Fibroblast of lung (primary cell): ENCODE results near the gene BRINP2.

ENCODE experiments used
- EZH2 ChIP-seq: IDR thresholded peaks from 2 replicates; pipeline ENCODE4 v1.5.1; 2012; ENCODE audit warnings: low read length, control low read depth, mild to moderate bottlenecking; ENCODE audit errors: missing control alignments
- TF ChIP-seq, protein P1 (sequence below), 2 donors: IDR thresholded peaks in 1 of 2; conservative IDR thresholded peaks in 1 of 2; 1 replicate in 1 of 2; 2 replicates in 1 of 2; pipeline ENCODE4 v1.5.1; 2011 to 2012; ENCODE audit warnings: low read length in 2 of 2, control low read depth in 1 of 2, inconsistent platforms in 1 of 2, low read depth in 1 of 2, mild to moderate bottlenecking in 1 of 2

DNA sequence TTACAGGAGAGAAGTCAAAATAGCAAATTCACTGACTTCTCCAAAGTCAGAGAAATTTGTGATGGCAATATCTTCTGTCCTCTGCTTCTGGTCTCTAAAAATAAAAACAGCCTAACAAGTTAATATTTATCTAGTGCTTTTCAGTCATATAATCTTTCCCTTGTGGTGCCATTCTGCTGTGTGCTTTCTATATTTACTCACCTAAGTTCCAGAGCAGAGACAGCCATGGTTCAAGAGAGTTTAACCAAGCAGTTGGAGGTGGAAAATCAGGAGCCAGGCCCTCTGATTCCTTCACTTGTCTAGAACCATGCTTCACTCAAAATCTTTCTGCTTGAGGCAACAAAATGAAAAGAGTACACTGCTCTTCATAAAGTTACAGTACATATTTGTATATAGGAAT is 39.3 kb downstream of the BRINP2 start:
- TF ChIP-seq, protein P1, sequence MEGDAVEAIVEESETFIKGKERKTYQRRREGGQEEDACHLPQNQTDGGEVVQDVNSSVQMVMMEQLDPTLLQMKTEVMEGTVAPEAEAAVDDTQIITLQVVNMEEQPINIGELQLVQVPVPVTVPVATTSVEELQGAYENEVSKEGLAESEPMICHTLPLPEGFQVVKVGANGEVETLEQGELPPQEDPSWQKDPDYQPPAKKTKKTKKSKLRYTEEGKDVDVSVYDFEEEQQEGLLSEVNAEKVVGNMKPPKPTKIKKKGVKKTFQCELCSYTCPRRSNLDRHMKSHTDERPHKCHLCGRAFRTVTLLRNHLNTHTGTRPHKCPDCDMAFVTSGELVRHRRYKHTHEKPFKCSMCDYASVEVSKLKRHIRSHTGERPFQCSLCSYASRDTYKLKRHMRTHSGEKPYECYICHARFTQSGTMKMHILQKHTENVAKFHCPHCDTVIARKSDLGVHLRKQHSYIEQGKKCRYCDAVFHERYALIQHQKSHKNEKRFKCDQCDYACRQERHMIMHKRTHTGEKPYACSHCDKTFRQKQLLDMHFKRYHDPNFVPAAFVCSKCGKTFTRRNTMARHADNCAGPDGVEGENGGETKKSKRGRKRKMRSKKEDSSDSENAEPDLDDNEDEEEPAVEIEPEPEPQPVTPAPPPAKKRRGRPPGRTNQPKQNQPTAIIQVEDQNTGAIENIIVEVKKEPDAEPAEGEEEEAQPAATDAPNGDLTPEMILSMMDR (conservative IDR thresholded peaks at IDR 0.05 in 1 of 2, IDR thresholded peaks at IDR 0.05 in 1 of 2; ENCODE audit: low read depth in 1 of 2, low read length in 2 of 2) = no peak
- TF ChIP-seq EZH2 = no peak
